Activated CD4-positive, alpha-beta memory T cell treated with anti-CD3 and anti-CD28 coated beads, Interleukin-2, amount 10 ng/mL, durations not matched to agents 7 days and 5 days (primary cell): Measurements from ENCODE around the gene PODN. TPM values are rescaled to one million over a fixed set of nuclear protein-coding genes. Genes with fewer than 3 reads are reported as not detected.

Experiments used
- CTCF ChIA-PET: fragments of 350-600 bp; sonication (Branson Sonifier 250); formaldehyde crosslinking; loops from one replicate; lab custom pipeline; 2021; ENCODE audit warnings: antibody characterized with exemption, inconsistent platforms; lab: Charles Lee
- POLR2A ChIA-PET: fragments of 350-600 bp; sonication (Branson Sonifier 250); formaldehyde crosslinking; loops from one replicate; lab custom pipeline; 2021; ENCODE audit warnings: antibody characterized with exemption; lab: Charles Lee
- DNase-seq: peaks from one replicate; pipeline ENCODE4 v3.0.0-alpha.2; 2020
- H3K27ac Mint-ChIP-seq: one replicate; pipeline ENCODE4 v1.8.0; 2021; ENCODE audit warnings: mild to moderate bottlenecking, mixed read lengths
- H3K27me3 Mint-ChIP-seq: one replicate; pipeline ENCODE4 v1.8.0; 2021; ENCODE audit warnings: mixed read lengths
- H3K36me3 Mint-ChIP-seq: one replicate; pipeline ENCODE4 v1.8.0; 2021; ENCODE audit warnings: low read depth, mixed read lengths
- H3K4me1 Mint-ChIP-seq: one replicate; pipeline ENCODE4 v1.8.0; 2021; ENCODE audit warnings: mixed read lengths
- H3K4me3 Mint-ChIP-seq: one replicate; pipeline ENCODE4 v1.8.0; 2021; ENCODE audit warnings: mild to moderate bottlenecking, mixed read lengths
- H3K9me3 Mint-ChIP-seq: one replicate; pipeline ENCODE4 v1.8.0; 2021; ENCODE audit warnings: mixed read lengths
- total RNA-seq, 2 experiments: library from RNA; stranded (reverse); gene quantifications; one replicate each; pipeline ENCODE4 v1.2.3, GENCODE V29; 2021

PODN gene
- total RNA-seq, 2 experiments from 2014 or later = not detected

DNA sequence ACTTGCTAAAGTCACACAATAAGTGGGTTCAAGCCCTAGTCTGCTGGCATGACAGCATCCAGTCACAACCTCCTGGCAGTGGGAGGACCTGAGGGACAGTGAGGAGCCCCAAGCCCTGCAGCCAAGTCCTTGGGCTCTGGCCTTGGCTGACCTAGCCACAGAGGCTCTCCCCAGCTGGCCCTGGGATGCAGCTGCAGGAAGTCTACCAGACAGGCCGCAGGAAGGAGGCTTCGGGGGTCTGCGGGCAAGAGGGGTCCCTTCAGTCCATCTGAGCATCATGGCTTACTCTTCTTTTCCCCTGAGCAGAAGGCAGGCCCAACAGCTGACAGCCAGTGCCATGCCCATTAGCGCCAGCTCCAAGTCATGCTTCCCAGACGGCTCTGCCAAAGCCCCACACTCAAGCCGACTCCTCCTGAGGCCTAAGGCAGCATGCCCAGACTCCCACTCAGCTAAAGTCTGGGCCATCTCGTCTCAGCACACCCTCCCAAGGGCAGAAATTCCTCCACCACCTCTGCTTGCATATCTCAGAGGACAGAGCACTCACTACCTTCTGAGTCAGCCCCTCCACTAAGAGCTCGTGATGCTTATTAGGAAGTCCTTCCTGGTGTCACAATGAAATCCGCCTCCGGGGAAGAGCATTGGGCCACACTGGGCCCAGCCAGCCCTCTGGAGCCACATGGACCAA is 60.3 kb downstream of the PODN start:
- Mint-ChIP-seq H3K4me3 (no peak overlapping the region), H3K4me1 (no peaks in the 10 kb centered on the region), H3K36me3 (no peaks in the 10 kb centered on the region), H3K27me3 (no peaks in the 10 kb centered on the region), H3K9me3 (no peaks in the 10 kb centered on the region), H3K27ac (no peak overlapping the region)
- no peak for DNase-seq
- CTCF ChIA-PET = no interaction called here
- POLR2A ChIA-PET = no interaction called here

DNA sequence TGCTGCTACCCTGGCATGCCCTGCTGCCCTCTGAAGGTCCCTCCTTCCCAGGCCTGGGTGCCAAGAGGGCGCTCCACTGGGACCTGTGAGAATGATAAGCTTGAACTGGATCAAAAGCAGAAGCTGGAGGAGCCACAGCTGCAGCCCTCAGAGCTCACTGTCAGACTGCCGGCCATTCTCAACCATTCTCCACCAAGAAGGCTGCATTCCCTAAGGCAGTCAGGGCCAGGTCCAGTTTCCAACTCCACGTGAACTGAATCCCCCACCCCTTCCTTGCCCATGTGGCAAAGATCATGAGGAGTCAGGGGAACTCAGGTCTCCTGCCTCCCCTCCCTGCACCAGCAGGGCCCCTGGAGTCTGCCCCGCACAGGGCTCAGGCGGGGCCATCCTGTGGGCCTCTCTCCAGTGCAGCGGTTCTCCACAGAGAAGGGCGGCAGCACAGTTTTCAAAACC is 61.0 kb downstream of the PODN start:
- Mint-ChIP-seq H3K4me3 (no peak overlapping the region), H3K9me3 (no peaks in the 10 kb centered on the region), H3K27me3 (no peaks in the 10 kb centered on the region), H3K27ac (no peak overlapping the region), H3K4me1 (no peaks in the 10 kb centered on the region), H3K36me3 (no peaks in the 10 kb centered on the region)
- ChIA-PET POLR2A (no interaction called here), CTCF (no interaction called here)
- no peak for DNase-seq

DNA sequence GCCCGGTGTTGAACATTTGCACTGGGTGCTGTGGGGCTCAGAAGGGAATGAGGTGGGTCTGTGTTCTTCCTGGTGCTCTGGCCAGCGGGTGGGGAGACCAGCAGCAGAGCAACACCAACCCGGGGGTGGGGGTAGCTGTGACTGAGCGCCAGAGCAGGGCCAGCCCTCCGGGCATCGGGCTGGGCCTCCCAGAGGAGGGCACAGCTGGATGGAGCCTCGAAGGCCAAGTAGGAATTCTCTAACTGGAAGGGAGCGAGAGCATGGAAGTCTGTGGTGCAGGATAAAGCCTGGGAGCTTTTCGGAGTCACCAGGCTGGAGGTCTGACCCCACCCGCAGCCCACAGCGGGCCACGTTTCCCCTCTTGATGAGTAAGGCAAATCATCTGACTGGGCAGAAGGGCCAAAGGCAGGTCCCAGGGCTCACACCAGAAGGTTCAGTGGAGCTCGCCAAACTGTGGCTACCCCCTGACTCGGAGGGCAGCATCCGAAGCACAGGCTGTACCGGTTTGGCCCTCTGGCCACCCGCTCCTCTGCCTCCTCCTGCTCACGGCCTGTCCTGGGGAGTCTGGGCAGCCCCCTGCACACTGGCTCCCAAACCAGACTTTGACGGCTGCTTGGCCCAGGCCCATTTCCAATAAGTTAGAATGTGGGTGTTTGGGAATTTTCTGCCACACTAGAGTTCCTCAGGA is 61.6 kb downstream of the PODN start:
- ChIA-PET CTCF (no interaction called here), POLR2A (no interaction called here)
- Mint-ChIP-seq H3K36me3 (no peaks in the 10 kb centered on the region), H3K9me3 (no peaks in the 10 kb centered on the region), H3K27ac (no peak overlapping the region), H3K27me3 (no peaks in the 10 kb centered on the region), H3K4me1 (no peaks in the 10 kb centered on the region), H3K4me3 (no peak overlapping the region)
- DNase-seq = no peak

DNA sequence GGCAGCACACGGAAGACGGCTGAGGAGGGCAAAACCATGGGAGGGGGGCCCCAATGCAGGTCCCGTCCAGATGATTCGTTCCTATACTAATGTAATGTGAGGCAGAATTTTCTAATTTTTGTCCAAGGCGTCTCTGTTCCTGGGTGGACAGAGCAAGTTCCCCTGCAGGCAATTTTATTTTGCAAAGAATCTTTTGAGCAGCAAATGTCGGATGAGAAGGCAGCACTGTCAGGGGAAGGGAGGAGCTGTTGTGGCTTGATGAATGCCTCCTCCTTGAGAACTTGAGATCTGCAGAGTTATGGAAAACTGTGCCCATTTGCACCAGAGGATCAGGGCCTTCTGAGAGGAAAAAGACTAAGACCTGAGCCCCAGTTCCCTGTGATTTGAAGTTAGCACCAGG is 63.1 kb downstream of the PODN start:
- Mint-ChIP-seq H3K9me3 (no peaks in the 10 kb centered on the region), H3K27ac (no peak overlapping the region), H3K4me3 (no peak overlapping the region), H3K4me1 (no peaks in the 10 kb centered on the region), H3K36me3 (no peaks in the 10 kb centered on the region), H3K27me3 (no peaks in the 10 kb centered on the region)
- no peak for DNase-seq
- ChIA-PET CTCF (no interaction called here), POLR2A (no interaction called here)

DNA sequence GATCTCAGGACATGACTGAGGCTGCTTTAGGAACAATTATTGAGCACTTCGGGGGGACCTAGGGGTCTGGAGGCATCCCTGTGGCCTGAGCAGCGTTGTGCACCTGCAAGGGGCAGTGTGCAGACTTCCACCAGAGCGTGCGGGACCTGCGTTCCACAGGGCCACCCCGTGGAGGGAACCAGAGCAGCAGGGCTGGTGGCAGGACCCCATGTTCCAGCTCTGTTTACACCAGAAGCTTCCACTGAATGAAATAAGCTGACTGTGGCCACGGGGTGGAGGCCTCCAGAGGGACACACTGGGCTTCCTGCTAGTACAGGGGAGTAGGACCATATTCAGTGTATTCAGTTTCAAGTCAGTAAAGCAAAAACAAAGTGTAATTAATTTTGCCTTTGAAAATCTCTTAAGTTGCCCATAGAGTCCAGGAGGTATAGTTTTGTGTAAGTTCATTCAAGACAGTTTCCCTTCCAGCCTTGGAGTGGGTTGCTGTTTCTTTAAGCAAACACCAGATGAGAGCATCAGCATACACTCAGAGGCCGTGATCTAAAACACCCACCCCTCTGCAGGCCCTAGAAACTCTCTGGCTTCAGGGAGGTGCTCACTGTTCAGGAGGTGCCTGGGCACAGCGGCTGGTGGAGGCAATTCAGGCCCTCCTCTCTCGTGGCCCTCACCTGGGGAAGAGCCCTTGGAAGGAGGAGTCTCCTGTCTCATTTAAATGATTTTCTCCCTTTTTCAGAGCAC is 63.8 kb downstream of the PODN start:
- POLR2A ChIA-PET = no interaction called here

DNA sequence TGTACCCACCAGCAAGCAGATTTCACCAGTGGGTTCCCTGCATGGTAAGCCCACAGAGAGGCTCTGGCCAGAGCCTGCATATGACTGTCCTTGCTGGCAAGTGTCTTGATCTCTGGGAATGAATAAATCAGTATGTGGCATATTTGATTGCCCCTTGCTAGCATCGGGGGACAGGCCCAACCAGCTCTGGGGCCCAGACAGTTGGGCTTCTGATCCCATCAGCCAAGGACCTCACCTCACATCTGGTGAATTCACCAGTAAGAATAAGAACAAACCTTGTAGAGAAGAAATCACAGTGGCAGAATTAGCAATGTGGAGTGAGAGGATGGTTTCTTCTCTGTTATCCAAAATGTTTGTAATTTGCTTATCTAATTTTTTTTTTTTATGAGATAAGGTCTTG is 64.5 kb downstream of the PODN start:
- ChIA-PET POLR2A (no interaction called here), CTCF (no interaction called here)
- Mint-ChIP-seq H3K4me3 (no peak overlapping the region), H3K36me3 (no peaks in the 10 kb centered on the region), H3K27ac (no peak overlapping the region), H3K4me1 (no peaks in the 10 kb centered on the region), H3K9me3 (no peaks in the 10 kb centered on the region), H3K27me3 (no peaks in the 10 kb centered on the region)
- no peak for DNase-seq

More for the DNA sequence above, 63.8 kb downstream of the PODN start:
- H3K27me3 Mint-ChIP-seq = no peaks in the 10 kb centered on the region
- no peak overlapping the region for H3K27ac Mint-ChIP-seq
- H3K9me3 Mint-ChIP-seq = no peaks in the 10 kb centered on the region
- no peaks in the 10 kb centered on the region for H3K4me1 Mint-ChIP-seq
- H3K36me3 Mint-ChIP-seq = no peaks in the 10 kb centered on the region
- DNase-seq = no peak
- CTCF ChIA-PET = no interaction called here
- no peak overlapping the region for H3K4me3 Mint-ChIP-seq

DNA sequence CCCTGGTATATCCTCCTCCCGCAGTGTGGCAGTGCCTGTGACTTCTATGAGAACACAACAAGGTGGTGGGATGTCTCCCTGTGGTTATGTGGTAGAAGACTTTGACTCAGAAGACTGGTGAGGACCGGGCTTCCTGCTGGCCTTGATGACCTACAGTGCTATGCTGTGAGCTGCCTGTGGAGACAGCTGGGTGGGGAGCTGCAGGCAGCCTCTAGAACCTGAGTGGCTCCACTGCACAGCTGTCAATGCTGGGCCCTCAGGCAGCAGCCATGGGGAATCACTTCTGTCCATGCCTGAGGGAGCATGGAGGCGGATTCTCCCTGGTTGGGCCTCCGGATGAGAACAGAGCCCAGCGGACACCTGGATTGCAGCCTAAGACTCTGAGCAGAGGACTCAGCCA is 65.5 kb downstream of the PODN start:
- DNase-seq = no peak
- POLR2A ChIA-PET = no interaction called here
- H3K27me3 Mint-ChIP-seq = no peaks in the 10 kb centered on the region
- no peaks in the 10 kb centered on the region for H3K9me3 Mint-ChIP-seq
- H3K27ac Mint-ChIP-seq = no peak overlapping the region
- CTCF ChIA-PET = no interaction called here
- H3K4me3 Mint-ChIP-seq = no peak overlapping the region
- H3K4me1 Mint-ChIP-seq = no peaks in the 10 kb centered on the region
- no peaks in the 10 kb centered on the region for H3K36me3 Mint-ChIP-seq

DNA sequence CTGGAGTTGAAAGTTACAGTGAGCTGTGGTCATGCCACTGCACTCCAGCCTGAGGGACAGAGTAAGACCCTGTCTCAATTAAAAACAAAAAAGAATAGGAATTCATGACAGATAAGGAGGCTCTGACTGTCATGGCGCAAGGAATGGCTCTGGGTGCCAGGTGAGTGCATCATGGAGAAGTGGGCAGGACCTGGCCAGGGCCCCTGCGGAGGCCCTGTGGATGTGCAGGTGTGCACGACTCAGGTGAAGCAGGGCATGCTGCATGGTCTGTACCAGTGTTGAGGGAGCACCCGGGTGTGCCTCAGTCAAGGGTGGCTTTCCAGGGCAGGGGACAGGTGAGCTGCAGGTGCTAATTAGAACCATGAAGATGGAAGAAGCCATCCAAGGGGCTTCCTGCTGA is 66.4 kb downstream of the PODN start:
- H3K4me3 Mint-ChIP-seq = no peak overlapping the region
- no peaks in the 10 kb centered on the region for H3K36me3 Mint-ChIP-seq
- H3K4me1 Mint-ChIP-seq = no peaks in the 10 kb centered on the region
- no peak for DNase-seq
- H3K9me3 Mint-ChIP-seq = no peaks in the 10 kb centered on the region
- H3K27ac Mint-ChIP-seq = no peak overlapping the region
- ChIA-PET POLR2A (no interaction called here), CTCF (interaction anchor here (0.6 kb wide), 2 partner anchors 19 to 54 kb away, joined by 3 to 5 read pairs; no protein-coding TSS in a partner anchor)
- H3K27me3 Mint-ChIP-seq = no peaks in the 10 kb centered on the region

DNA sequence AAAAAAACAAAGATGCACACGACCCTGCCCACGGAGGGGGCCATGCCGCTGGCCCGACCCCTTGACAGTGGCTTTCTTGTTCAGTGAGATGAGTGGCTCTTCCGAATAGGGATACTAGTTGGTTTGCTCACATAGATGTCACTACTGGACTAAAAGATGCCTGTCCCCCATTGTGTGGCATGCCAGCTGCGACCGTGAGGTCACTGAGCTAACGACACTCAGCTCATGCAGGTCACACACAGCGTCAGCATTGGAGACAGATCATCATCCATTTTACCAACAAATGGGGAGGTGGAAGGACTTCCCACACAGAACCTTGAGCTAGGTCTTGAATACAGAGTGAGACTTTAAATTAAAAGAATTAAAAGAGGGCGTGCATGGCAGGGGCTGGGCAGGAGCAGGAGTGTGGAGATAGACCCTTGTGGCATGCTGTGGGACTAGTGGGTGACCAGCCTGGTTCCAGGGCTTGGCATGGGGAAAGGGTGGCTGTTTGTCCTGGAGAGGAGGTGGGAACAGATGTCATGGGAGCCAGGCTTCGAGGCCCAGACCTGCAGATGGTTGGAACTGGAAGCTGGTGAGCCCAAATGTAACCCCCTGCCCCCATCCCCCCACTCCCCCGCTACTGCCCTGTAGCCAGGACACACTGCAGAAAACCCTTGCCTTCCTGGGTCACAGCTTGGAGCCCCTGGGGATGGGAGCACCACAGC is 68.0 kb downstream of the PODN start:
- no peak for DNase-seq
- Mint-ChIP-seq H3K27ac (no peak overlapping the region), H3K4me1 (no peaks in the 10 kb centered on the region), H3K4me3 (no peak overlapping the region), H3K9me3 (no peaks in the 10 kb centered on the region), H3K27me3 (no peaks in the 10 kb centered on the region), H3K36me3 (no peaks in the 10 kb centered on the region)
- CTCF ChIA-PET = no interaction called here
- POLR2A ChIA-PET = no interaction called here

DNA sequence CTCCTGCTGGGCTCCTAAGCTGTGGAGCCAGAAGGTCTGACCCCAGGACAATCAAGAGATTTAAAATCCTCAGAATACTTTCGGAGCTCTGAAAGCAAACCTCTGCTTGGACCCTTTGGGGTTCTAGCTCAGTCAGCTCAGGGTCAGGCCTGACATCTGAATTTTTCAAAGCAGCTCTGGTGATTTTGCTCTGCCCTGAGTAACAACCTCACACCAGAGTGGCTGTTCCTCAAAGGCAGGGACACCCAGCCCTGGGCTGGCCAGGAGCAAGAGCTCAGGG is 68.5 kb downstream of the PODN start:
- ChIA-PET CTCF (no interaction called here), POLR2A (no interaction called here)
- Mint-ChIP-seq H3K9me3 (no peaks in the 10 kb centered on the region), H3K27ac (no peak overlapping the region), H3K27me3 (no peaks in the 10 kb centered on the region), H3K4me3 (no peak overlapping the region), H3K4me1 (no peaks in the 10 kb centered on the region), H3K36me3 (no peaks in the 10 kb centered on the region)
- DNase-seq = no peak

DNA sequence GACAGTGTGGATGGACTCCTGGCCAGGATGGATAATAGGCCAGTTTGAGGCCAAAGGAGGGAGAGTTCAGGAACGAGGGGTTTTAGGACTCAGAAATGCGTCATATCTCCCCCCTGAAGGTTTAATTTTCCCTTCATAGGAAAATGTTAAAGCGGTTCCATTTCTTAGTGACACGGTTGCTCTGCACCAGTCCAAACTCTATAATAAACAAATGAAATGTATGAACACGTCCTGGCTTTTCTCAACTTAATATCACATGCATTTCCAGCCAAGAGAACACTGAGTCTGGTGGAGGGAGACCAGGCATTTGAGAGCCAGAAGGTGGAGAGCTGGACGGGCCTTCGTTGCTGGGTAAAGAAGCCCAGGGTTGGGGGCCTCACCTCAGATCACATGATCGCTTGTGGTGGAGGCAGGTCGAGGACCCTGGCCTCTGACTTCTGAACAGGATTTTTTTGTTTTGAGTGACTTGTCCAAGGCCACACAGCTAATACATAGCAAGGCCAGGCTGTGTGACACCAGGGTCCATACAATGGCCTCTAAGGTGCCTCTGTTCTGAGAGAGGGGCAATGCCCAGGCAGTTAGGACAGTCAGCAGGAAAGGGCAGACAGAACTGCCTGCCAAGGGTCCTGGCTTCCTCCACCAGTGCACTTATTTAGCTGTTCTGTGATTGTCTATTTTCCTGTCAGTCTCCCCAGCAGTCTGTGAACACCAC is 69.0 kb downstream of the PODN start:
- Mint-ChIP-seq H3K27ac (no peak overlapping the region), H3K27me3 (no peaks in the 10 kb centered on the region), H3K4me1 (no peaks in the 10 kb centered on the region), H3K9me3 (no peaks in the 10 kb centered on the region), H3K36me3 (no peaks in the 10 kb centered on the region), H3K4me3 (no peak overlapping the region)
- DNase-seq = no peak
- CTCF ChIA-PET = no interaction called here
- POLR2A ChIA-PET = no interaction called here

DNA sequence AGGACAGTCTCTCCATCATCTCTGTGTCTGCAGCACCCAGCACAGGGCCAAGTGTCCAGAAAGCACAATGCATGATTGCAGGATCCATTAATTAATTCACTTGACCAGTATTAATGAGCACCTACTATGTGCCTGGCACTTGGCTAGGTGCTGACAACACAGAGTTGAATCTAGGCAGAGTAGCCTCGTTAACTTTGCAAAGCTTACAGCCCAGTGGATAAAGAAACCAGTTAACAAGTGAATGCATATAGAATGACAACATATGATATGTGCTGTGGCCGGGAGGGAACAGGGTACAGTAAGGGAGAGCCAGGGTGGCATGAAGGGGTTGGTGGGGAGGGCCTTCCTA is 69.6 kb downstream of the PODN start:
- H3K27ac Mint-ChIP-seq = no peak overlapping the region
- H3K9me3 Mint-ChIP-seq = no peaks in the 10 kb centered on the region
- H3K27me3 Mint-ChIP-seq = no peaks in the 10 kb centered on the region
- POLR2A ChIA-PET = no interaction called here
- CTCF ChIA-PET = no interaction called here
- no peaks in the 10 kb centered on the region for H3K4me1 Mint-ChIP-seq
- no peaks in the 10 kb centered on the region for H3K36me3 Mint-ChIP-seq
- H3K4me3 Mint-ChIP-seq = no peak overlapping the region
- no peak for DNase-seq

DNA sequence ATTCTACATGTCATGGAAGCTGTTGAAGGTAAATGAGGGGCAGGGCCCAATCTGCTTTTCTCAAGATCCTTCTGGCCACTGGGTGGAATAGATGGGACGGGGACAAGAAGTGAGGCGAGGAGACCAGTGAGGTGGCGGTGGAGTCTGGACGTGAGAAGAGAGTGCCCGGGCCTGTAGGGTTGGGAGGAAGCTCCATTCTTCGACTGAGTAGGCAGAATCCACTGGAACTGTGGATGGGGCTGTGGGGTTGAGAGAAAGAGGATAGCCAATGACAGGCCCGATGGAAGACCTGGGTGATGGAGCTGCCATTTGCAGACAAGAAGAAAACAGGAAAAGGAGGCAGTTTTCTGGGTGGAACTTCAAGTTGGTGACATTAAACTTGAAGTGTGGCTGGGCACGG is 70.2 kb downstream of the PODN start:
- Mint-ChIP-seq H3K4me1 (no peaks in the 10 kb centered on the region), H3K36me3 (no peaks in the 10 kb centered on the region), H3K27ac (no peak overlapping the region), H3K27me3 (no peaks in the 10 kb centered on the region), H3K9me3 (no peaks in the 10 kb centered on the region), H3K4me3 (no peak overlapping the region)
- no peak for DNase-seq
- ChIA-PET CTCF (no interaction called here), POLR2A (no interaction called here)
